Testis (tissue), 2 donors: ENCODE results near the gene SCAPER.

Experiments
- CTCF ChIP-seq, 3 experiments: fragments of 450-650 bp in 2 of 3; fragments of 200-600 bp in 1 of 3; sonication (generic) in 1 of 3; IDR thresholded peaks; one replicate each; pipeline ENCODE4 v1.5.1; 2016 to 2019; ENCODE audit warnings: antibody characterized with exemption in 3 of 3, mild to moderate bottlenecking in 2 of 3, moderate library complexity in 1 of 3
- POLR2A ChIP-seq: fragments of 450-650 bp; IDR thresholded peaks from one replicate; pipeline ENCODE4 v1.6.1; 2017; ENCODE audit warnings: antibody characterized with exemption, mild to moderate bottlenecking, moderate library complexity

GRCh38 chr15:76865548-76865991 lies 39.6 kb downstream of the SCAPER start:
- TF ChIP-seq CTCF (IDR thresholded peaks at IDR 0.05) (no peak), POLR2A (no peak)
